HS-27A (cell line): Measurements from ENCODE around the gene CTIF.

Experiments used
- DNase-seq: peaks from one replicate; pipeline ENCODE4 v3.0.0-alpha.2; 2012; ENCODE audit warnings: low read depth, missing footprints

Gene CTIF

DNA sequence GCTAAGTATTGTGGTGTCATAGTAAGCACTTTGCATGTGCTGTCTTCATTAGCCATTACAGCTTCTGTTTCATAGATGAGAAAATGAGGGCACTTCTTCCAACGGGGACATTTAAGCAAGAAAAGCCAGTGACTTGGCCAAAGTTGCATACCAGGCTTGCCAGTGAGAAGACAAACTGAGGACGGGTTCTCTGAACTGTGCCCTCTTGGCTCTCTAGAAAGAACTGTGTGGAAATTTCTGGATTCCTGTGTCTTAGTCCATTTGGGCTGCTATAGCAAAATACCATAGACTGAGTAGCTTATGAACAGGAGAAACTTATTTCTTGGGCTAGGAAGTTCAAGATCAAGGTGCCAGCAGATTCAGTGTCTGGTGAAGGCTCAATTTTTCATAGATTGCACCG is 13.3 kb downstream of the CTIF start:
- DNase-seq = no peak

DNA sequence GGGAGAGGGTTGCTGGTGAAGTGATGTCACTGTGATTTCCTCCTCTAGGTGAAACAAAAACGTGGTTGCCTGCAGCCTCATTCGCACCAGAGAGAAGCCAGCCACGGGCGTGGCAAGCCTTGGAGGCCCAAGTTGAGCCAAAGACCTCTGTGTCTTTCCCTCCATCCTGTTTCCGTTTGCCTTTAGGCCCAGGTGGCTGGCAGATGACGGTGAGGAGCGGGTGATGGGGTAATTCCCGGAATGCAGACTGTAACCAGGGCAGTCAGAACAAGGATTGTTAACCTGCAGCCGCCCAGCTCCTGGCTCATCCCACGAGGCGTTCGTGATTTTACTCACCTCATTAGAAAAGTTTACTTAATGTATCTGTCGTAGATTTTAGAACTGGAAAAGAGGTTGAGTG is 14.4 kb downstream of the CTIF start:
- DNase-seq = no peak

DNA sequence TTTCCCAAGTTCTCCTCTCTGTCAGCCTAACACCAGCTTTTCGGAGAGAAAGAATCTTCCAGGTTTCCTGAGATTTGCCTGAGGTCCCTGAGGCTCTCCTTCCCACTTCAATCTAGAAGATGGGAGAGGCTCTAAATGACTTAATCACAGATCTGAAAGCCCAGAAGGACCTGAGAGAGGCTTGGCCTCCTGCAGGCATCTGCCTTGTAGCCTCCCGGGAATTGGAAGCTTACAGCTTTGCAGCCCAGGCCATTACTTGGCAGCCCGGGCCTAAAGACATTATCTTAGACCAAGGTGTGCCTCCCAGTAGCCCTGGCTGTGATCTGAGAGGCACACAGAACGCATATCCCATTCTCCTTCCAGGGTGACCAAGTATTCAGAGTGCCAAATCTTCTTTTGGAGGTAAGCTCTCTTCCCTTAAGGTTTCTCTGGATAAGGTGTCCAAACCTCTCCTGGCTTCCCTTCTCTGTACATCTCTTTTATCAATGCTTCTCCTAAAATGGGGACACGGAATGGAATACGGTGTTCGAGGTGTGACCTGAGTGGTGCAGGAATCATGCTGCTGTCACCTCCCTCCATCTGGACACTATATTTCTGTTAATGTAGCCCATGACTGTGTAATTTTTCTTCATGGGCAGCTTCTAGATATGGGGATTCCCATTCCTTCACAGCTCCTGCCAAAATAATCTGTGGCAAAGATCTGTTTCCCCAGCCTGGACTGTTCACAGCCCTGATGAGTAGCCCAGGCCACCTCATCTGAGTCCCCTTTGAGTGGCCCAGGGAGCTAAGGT is 16.0 kb downstream of the CTIF start:
- no peak for DNase-seq

DNA sequence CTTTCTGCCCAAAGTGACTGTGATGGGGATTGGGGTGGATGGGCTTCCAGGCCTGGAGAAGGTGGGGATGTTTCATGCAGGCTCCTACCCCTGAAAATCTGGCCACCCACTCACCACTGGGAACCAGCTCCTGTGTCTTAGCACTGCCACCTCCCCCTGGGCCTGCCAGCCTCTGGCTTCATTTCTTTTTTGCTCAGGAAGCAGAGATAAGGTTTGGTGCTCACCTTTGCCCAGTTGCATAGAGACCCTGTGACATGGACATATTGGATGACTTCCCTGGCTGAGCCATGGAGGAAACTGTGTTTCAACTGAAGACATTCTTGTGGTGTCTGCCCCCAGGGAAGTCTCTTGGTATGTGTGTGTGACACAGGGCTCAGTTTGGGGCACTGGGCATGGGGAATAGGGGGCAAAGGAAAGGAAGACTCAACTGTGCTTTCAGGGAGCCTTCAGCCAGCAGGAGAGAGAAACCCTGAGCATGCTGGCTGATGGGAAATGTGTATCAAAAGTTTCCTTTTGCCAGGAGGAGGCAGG is 16.7 kb downstream of the CTIF start:
- no peak for DNase-seq

DNA sequence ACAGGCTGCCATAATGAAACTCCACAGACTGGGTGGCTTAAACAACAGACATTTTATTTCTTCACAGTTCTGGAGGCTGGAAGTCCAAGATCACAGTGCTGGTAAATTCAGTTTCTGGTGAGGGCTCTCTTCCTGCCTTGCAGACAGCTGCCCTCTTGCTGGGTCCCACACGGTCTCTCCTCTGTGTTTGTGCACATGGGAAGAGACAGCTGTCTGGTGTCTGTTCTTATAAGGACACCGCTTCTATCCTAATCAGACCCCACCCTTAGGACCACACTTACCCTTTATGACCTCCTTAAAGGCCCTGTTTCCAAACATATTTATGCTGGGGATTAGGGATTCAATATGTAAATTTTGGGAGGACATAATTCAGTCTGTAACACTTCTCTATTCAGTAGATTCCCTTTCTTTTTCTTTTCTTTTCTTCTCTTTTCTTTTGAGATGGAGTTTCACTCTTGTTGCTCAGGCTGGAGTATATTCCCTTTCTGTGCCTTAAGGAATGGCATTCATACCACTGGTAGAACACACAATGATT is 18.9 kb downstream of the CTIF start:
- no peak for DNase-seq

DNA sequence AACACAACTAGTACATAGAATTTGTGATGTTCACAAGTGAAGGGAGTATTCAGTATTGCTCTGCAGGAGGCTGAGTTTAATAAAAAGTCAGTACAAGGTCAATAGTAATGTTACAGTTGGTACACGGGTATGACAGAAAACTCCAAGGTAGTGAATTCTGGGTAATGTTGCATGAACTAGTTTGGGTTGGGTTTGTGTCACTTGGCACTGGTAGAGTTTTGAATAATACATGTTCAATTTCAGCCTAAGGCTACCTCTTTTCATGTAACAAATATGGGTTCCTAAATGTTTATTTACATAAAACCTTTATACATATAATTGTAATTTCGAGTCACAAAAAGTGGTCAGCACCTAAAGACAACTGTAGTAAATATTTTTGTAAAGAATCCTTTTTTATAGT is 19.4 kb downstream of the CTIF start:
- DNase-seq = no peak

DNA sequence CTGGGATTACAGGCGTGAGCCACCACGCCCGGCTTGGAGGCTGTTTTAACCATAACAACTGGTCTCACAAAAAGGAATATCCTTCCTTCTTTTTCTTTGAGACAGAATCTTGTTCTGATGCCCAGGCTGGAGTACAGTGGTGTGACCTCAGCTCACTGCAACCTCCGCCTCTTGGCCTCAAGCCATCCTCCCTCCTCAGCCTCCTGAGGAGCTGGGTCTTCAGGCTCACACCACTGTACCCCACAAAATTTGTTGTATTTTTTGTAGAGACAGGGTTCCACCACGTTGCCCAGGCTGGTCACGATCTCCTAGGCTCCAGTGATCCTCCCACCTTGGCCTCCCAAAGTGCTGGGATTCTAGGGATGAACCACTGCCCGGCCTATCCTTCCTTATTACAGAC is 21.7 kb downstream of the CTIF start:
- DNase-seq = no peak

DNA sequence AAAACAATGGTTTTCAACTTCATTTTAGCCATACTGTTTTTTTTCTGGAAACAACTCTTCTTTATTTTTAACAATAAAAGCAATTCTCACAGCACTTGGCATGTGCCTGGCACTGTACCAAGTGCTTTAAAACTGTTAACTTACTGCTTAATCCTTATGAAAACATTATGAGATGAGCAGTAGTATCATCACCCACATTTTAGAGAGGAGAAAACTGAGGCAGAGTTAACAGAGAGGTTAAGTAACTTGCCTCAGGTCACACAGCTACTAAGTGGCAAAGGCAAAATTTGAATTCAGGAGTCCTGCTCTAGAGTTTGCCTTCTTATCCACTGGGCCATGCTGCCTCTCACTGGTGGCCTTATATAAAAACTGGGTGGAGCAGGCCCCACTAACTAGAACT is 23.2 kb downstream of the CTIF start:
- DNase-seq = no peak

DNA sequence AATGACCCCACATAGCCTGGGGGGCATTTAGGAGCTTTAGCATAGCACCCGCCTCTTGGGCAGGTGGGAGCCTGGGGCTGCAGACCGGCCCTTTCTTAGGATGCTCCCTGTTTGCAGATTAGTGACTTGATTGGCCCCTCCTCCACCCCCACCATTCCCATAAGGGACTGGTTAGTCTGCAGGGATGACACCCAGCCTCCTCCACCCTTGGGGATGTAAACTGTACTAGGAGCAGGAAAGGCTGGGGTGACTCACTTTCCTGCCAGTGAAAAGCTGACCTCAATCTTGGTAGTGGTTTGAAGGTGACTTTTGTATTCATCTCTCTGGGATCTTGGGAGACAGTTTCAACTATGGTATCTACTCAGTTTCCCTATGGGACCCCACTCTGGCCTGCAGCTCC is 24.2 kb downstream of the CTIF start:
- peak; percentile 41 for DNase-seq

DNA sequence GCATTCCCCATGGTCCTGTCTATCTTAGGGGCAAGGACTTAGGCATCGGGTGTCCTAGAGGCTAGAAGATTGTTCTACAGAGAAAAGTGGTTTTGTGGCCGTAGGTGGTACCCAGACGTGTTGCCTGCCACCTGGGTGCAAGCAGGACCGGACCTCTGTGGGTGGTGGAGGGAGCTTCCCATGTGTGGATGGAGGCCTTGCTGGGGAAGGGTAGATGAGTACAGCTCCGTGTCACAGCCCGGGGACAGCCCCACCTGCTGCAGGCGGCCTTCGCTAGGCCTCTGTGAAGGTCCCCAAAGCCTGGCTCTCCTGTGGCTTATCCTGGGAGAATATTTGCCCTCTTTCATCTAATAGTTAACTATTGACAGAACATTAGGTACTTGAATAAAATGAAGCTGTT is 25.3 kb downstream of the CTIF start:
- DNase-seq = no peak

DNA sequence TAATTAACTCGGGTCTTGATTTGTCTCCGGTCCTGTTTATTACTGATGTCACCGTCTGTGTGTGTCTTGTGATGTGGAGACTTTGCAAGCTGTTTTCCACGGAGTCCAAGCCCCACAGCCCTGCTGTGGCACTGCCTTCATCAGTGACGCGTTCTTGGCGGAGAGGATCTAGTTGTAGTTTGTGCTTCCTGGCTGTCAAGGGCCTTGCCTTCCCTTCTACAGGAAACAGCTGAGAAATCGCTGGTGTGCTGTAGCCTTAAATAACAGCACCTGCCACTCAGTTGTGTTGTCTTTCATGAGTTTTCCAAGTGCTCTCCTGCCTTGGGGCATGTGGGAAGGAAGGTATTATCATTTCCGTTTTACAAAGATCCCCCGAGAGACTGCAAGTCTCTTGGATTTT is 26.3 kb downstream of the CTIF start:
- DNase-seq = no peak

DNA sequence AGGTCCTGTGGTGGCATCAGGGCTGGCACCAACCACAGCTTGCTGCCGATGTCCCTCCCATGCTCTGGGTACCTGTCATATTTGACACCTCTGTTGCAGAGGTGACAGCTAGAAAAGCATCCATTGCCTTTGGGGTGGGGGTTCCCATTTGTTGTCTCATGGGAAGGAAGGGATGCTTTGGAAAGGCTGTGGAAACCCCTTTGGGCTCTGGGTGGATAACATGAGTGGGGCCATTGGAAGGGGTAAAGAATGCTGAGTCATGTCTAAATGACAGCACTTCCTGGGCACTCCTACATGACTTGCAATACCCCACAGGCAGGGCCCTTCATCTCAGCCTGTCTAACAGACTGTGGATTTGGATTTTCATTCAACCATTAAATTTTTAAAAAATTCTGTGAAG is 27.8 kb downstream of the CTIF start:
- DNase-seq = no peak

DNA sequence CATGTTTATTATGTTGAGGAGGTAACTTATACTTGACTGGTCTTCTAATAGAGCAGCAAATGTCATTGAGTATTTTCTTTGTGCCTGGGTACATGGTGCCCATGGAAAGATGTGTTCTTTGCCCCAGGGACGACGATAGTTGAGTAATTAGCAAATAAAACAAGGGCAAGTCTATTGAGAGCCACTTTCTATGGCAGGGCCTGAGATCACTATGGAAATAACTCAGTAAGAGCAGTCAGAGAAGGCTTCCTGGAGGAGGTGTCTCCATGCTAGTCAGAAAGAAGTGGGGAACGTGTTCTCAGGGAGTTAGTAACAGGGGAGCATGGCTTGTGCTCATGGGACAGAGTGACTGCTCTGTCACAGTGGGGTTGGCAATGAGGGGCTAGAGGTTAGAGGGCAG is 28.6 kb downstream of the CTIF start:
- DNase-seq = no peak

DNA sequence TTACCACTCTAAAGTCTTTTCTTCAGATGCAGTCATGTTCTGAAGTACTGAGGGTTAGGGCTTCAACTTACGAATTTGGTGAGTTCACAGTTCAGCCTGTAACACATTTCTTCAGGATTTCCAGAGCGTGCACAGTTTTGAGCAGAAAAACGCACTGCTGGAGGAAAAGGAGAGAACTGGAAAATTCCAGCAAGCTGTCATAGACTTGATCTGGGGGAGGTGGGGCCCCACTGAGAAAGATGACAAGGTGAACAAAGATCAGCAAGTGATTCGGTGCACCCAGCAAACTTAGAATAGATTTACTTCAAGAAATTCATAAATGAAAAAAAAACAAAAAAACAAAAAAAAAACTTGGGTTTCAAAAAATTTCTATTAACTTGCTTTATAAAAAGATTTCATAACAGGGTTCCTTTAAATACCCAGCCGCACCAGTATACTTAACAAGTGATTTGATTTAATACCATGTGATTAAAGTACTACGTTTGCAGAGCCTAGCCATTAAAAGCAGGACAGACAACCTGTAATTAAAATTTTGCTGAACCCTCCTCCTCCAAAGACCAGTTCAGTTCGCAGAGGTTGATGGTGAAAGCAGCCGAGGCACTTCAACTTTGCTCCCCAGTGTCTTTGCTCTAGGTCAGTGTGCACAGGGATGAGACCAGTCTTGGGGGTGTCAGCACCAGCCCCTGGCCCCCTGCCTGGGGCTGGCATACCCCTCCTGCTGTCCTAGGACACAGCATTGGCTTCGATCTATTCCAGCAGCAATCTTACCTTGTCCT is 30.5 kb downstream of the CTIF start:
- DNase-seq = no peak

DNA sequence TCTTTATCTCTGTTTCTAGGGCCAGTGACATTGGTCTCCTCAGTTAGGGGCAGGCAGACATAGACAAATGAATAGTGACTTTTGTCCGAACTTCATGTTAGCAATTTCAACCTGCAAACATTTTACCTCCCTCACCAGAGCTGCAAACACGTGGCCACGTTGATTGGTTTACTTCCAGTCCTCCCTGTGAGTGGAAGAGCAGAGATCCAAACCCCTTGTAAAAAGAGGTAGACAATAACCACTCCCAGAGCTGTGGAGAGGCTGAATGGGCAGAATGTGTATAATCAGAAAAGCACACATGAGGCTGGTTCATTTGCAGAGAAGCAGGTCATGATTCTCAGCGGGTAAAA is 31.1 kb downstream of the CTIF start:
- DNase-seq = no peak

DNA sequence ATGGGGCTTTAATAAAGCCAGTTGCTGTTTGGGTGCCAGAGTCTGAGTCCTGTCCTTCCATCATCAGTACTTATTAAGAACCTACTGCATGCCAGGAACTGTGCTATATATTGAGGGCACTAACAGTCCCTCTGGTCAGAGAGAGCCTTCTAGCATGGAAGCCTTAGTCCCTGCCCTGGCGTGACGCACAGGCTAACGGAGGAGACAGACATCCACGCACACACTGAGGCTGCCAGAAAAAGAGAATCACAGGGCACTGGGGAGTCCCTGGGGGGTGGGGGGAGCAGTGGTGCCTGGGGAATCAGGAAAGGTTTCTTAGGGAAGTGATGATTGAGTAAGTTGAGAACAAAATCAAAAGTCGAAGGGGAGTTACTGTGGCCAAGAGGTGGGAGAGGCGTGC is 31.5 kb downstream of the CTIF start:
- no peak for DNase-seq

DNA sequence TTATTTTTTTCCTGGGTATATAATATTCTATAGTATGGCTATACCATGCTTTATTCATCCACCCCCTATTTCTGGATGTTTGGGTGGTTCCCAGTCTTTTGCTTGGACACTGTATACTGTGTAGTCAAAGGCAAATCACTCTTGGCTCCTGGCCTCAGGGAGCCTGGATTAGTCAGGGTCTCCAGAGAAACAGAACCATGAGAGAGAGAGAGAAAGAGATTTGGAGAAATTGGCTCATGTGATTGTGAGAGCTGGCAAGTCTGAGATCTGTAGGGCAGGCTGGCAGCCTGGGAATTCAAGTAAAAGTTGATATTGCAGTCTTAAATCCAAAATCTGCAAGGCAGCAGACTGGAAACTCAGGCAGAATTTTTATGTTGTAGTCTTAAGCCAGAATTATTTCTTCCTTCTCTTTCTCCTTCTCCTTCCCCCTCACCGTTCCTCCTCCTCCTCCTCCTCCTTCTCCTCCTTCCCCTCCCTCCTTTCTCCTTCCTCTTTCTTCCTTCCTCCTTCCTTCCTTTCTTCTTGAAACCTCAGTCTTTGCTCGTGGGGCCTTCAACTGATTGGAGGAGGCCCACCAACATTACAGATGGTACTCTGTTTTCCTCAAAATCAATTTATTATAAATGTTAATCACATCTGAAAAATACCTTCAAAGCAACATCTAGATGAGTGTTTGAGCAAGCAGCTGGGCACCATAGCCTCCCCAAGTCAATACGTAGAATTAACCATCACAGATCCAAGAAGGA is 33.0 kb downstream of the CTIF start:
- no peak for DNase-seq

DNA sequence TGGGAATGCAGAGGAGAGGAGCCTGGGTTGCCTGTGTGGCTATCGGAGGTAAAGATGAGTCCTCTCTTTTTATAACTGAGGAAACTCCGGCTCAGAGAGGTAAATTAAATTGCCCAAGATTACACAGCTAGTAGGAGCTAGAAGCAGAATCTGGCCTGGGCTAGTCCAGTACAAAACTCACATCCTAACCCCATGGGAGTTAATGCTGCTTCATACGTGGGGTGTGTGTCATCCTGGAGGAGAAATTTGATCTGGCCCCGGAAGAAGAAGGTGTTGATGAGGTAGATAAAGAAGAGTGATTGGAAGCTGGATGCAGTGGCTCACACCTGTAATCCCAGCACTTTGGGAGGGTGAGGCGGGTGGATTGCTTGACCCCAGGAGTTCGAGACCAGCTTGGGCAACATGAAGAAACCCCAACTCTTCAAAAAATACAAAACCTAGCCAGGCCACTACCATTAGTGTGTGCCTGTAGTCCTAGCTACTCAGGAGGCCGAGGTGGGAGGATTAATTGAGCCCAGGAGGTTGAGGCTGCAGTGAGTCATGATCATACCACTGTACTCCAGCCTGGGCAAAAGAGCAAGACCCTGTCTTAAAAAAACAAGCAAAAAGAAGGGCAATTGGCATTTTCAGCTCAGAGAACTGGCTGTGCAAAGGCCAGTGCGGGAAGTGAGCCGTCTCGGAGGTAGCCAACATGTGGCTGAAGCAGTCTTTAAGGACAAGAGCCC is 33.7 kb downstream of the CTIF start:
- DNase-seq = no peak

DNA sequence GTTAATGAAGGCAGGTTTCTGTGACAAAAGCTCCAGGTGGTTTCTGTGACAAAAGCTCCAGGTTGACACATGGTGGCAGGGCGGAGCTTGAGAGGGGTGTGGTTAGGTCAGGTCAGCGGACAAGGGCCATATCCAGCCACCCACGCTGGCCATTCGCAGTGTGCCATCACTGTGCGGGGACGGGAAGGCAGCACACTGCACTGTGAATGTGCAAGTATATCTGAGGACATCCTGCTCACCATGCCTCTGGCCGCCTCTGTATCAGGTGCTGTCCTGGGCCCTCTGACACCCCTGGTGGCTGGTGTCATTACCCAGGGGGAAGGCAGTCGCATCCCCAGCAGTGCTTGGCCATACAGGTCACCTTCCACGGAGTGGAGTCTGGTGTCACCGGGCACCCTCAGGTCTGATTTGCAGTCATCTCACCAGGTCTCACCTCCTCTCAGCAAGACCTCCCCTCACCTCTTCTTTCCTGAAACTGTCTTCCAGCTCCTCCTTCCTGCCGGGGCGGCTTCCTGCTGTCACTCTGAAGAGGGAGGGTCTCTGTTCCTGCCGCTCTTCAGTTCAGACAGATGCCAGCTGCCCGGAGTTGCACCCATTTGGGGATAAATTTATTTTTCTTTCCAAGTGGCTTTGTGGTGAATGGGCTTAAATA is 34.9 kb downstream of the CTIF start:
- DNase-seq = no peak

DNA sequence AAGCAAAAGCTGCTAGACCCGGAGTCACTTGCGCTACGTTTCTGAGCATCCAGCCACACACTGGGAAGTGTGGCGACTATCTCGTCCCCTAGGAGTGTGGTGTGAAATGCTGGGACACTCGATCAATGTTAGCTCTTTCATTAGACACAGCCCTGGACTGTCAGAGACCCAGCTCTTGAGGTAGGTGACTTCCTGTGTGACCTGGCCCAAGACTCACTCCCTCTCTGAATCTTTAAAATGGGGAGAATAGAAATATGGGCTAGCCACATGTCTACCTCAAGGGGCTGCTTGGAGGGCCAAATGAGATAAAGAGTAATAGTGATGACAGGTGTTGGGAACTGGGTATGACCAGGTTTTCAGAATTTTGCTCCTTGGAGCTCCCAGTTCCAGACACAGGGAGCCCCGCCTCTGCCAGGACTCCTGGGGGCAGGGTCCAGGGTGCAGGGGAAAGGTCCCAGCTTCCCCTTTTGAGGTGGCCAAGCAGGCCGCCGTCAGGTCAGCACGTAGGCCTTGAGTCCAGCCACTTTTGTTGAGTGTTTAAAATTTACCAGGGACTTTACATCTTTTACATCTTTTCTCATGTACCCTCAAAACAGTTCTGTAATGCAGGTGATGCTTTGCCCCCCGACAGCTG is 36.0 kb downstream of the CTIF start:
- DNase-seq = no peak

DNA sequence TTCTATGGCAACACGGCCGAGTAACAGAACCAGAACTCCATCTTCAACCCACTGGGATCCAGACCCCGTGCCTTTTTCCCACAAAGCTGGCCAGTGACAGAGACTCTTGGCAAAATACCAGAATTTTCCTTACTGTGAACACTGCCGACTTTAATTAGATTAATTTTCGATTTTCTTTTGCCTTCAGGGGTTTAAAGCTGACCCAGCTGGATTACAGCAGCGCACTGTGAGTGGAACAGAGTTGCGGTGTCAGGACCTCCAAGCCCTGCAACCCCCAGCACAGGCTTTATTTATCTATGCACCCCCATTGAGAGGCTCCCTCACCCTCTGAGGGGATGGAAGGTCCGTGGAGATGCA is 36.4 kb downstream of the CTIF start:
- DNase-seq = no peak
